Small intestine (tissue), 7 donors: ENCODE data around the gene DUSP12. TPM values are rescaled to one million over a fixed set of nuclear protein-coding genes. Genes with fewer than 3 reads are reported as not detected.

ENCODE experiments used
- DNase-seq, 2 donors: peaks; one replicate each; pipeline versions ENCODE4 v3.0.0 to v3.0.0-alpha.2; 2013
- FAIRE-seq: peaks from 2 replicates; lab custom pipeline; 2012; peaks lifted over from hg19 to GRCh38; lab: Jason Lieb, UNC
- H3K27ac ChIP-seq, 3 donors: one replicate each; pipeline ENCODE4 v1.5.1; 2013; ENCODE audit warnings: low read length in 2 of 3, mild to moderate bottlenecking in 2 of 3, control low read depth in 1 of 3, inconsistent platforms in 1 of 3, low read depth in 1 of 3, moderate library complexity in 1 of 3
- H3K27me3 ChIP-seq, 3 donors: one replicate each; pipeline ENCODE4 v1.6.1; 2013; ENCODE audit warnings: low read length in 3 of 3, inconsistent platforms in 1 of 3; ENCODE audit not compliant: control insufficient read depth in 3 of 3, insufficient read depth in 3 of 3
- H3K36me3 ChIP-seq, 3 donors: one replicate each; pipeline ENCODE4 v1.6.1; 2013; ENCODE audit warnings: low read length in 3 of 3, inconsistent platforms in 1 of 3, low read depth in 1 of 3, mild to moderate bottlenecking in 1 of 3, moderate library complexity in 1 of 3; ENCODE audit not compliant: control insufficient read depth in 3 of 3, insufficient read depth in 2 of 3
- H3K4me1 ChIP-seq, 3 donors: one replicate each; pipeline ENCODE4 v1.6.1; 2013; ENCODE audit warnings: low read length in 2 of 3, inconsistent platforms in 1 of 3, low read depth in 1 of 3, mild to moderate bottlenecking in 1 of 3, moderate library complexity in 1 of 3; ENCODE audit not compliant: control insufficient read depth in 3 of 3, insufficient read depth in 2 of 3
- H3K4me3 ChIP-seq, 3 donors: one replicate each; pipeline ENCODE4 v1.5.1; 2013; ENCODE audit warnings: low read length in 3 of 3, control low read depth in 1 of 3, inconsistent platforms in 1 of 3, low read depth in 1 of 3, mild to moderate bottlenecking in 1 of 3, moderate library complexity in 1 of 3
- H3K9me3 ChIP-seq, 2 donors: one replicate each; pipeline ENCODE4 v1.6.1; 2013; ENCODE audit warnings: low read depth in 1 of 2, low read length in 1 of 2; ENCODE audit not compliant: control insufficient read depth in 2 of 2, insufficient read depth in 1 of 2
- whole genome bisulfite sequencing, 3 donors: extraction: QIAGEN DNeasy Blood & Tissue Kit; methylation state at CpG; one replicate each; pipeline ENCODE4 v1.1.7; 2013; 5-methylcytosine and 5-hydroxymethylcytosine counted together
- polyA plus RNA-seq, 4 donors: library from polyadenylated mRNA; stranded (reverse) in 3 of 4; unstranded in 1 of 4; fragments of 200-250 nt in 3 of 4; fragments of 120-200 nt in 1 of 4; gene quantifications; one replicate each; pipeline versions ENCODE4 v1.2.1 to v1.2.3, GENCODE V29; 2013
- donor health status: healthy with polysubstance abuse.
- donor health status: control.
- donor health status: control.
- donor health status: Bipolar disorder and iron deficiency.
- donor health status: healthy.

Gene DUSP12
- polyA plus RNA-seq, 4 donors, result 9.4 to 28.9 (median 22.3) TPM

GRCh38 chr1:161771161-161771560, 21.6 kb downstream of the DUSP12 start:
- WGBS, 3 donors, result 64 to 77% (median 70%) methylated on average over 5 of the region's 5 CpGs
- Histone ChIP-seq H3K4me1 (peaks cover 0 to 19% (median 5%) of the 10 kb centered on the region in 3 donors), H3K4me3 (no peak overlapping the region), H3K36me3 (no peaks in the 10 kb centered on the region), H3K27me3 (no peaks in the 10 kb centered on the region), H3K9me3 (no peaks in the 10 kb centered on the region), H3K27ac (no peak overlapping the region)
- DNase-seq (no peak), FAIRE-seq (no peak)

DNA sequence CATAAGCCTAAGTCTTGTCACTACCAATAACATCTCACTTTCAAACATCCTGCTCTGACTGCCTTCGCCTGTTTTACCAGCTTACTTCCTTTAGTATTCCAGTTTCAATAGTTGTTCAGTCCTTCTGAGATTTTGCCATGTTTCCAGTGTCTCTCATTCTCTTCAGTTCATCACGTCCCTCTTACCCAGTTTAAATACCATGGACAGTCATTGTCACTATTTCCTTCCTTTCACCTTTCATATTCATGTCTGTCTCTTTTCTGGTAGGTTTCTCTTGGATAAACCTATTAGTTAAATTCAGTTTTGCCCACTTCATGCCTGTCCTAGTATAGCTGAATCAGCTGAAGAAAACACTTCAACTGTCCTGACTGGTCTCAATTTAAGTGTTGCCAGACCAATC, 22.4 kb downstream of the DUSP12 start:
- Histone ChIP-seq H3K27ac (no peak overlapping the region), H3K4me3 (no peak overlapping the region), H3K27me3 (no peaks in the 10 kb centered on the region), H3K36me3 (no peaks in the 10 kb centered on the region), H3K9me3 (no peaks in the 10 kb centered on the region), H3K4me1 (peaks cover 0 to 19% (median 4%) of the 10 kb centered on the region in 3 donors)
- FAIRE-seq (no peak), DNase-seq (no peak)
- WGBS, 3 donors, result 75 to 91% (median 87%) methylated on average over 2 of the region's 2 CpGs

DNA sequence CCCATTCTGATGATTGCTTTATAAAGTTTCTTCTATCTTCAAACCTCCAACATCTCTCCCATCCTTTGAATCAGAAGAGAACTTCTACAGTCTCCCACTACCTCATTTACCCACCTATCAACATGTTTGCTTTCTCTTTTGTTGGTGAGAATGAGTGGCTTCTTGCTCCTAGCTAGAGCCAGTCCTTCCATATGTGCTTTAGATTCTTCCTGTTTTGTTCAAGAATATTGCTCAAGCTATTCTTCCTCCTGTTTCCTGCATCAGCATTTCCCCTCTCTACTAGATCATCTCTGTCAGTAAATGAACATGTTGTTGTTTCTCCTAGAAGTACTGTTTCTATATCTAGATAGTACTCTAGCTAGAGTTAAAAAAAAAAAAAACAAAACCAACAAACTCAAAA, 22.8 kb downstream of the DUSP12 start:
- Histone ChIP-seq H3K9me3 (no peaks in the 10 kb centered on the region), H3K4me3 (no peak overlapping the region), H3K27ac (no peak overlapping the region), H3K36me3 (no peaks in the 10 kb centered on the region), H3K27me3 (no peaks in the 10 kb centered on the region), H3K4me1 (peaks cover 0 to 16% (median under 1%) of the 10 kb centered on the region in 3 donors)
- FAIRE-seq, result no peak
- DNase-seq, result no peak

DNA sequence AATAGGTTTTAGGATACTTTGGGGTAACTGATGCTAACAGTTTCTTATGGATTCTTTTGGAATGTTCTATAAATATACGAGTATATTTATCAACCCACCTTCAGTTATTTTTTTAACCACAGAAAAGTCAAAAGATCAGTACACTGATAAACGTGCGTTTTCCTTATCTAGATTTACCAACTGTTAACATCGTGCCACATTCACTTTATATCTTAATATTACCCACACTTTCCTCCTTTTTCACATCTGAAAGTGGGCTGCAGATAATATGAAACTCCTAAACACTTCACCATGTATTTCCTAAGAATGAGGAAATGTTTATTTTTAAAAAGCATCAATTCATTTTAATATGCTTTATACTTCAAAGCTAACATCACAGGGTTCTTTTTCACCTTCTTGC, 24.2 kb downstream of the DUSP12 start:
- Histone ChIP-seq H3K27me3 (no peaks in the 10 kb centered on the region), H3K4me1 (peaks cover 0 to 5% (median 0%) of the 10 kb centered on the region in 3 donors), H3K36me3 (no peaks in the 10 kb centered on the region), H3K27ac (no peak overlapping the region), H3K9me3 (no peaks in the 10 kb centered on the region), H3K4me3 (no peak overlapping the region)
- DNase-seq, result no peak
- WGBS, 3 donors, result 47 to 60% (median 60%) methylated on average over 4 of the region's 4 CpGs
- FAIRE-seq, result no peak

GRCh38 chr1:161777261-161777660, 27.7 kb downstream of the DUSP12 start:
- Histone ChIP-seq H3K4me1 (no peaks in the 10 kb centered on the region), H3K4me3 (no peak overlapping the region), H3K27ac (no peak overlapping the region), H3K27me3 (no peaks in the 10 kb centered on the region), H3K36me3 (peaks cover 0 to 6% (median 0%) of the 10 kb centered on the region in 3 donors), H3K9me3 (no peaks in the 10 kb centered on the region)
- DNase-seq (no peak), FAIRE-seq (no peak)
- WGBS, 3 donors, result 82 to 90% (median 86%) methylated on average over 2 of the region's 2 CpGs

GRCh38 chr1:161778522-161778921, 28.9 kb downstream of the DUSP12 start:
- H3K36me3 ChIP-seq, result peaks cover 0 to 6% (median 0%) of the 10 kb centered on the region in 3 donors
- no peaks in the 10 kb centered on the region for H3K9me3 ChIP-seq
- WGBS, 3 donors, result 75 to 94% (median 84%) methylated on average over 1 of the region's 1 CpG
- H3K27me3 ChIP-seq, result no peaks in the 10 kb centered on the region
- no peak overlapping the region for H3K4me3 ChIP-seq
- H3K4me1 ChIP-seq, result no peaks in the 10 kb centered on the region
- DNase-seq (no peak), FAIRE-seq (no peak)
- H3K27ac ChIP-seq, result no peak overlapping the region

GRCh38 chr1:161779393-161779792, 29.8 kb downstream of the DUSP12 start:
- no peak overlapping the region for H3K27ac ChIP-seq
- WGBS, 3 donors, result 90 to 91% (median 90%) methylated on average over 2 of the region's 2 CpGs
- no peaks in the 10 kb centered on the region for H3K4me1 ChIP-seq
- H3K9me3 ChIP-seq, result no peaks in the 10 kb centered on the region
- FAIRE-seq (no peak), DNase-seq (no peak)
- no peak overlapping the region for H3K4me3 ChIP-seq
- H3K36me3 ChIP-seq, result peaks cover 0 to 6% (median 0%) of the 10 kb centered on the region in 3 donors
- H3K27me3 ChIP-seq, result no peaks in the 10 kb centered on the region

DNA sequence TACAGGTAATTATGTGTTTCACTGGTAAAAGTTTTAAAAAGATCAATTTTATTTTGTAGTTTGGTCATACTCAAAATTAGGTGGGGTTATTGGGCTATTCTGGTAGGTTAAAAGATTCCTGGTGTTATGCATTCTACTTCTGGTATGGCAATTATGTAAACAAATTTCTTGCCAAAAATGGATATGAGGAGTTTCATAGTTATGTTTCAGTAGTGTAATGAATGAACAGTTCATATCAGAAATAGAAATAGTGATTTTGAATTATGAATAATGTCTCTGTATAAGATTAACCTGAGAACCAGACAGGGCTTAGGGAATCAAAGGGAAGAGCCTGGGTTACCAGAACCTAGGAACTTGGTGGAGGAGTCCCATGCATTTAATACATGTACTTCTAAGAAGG, 32.4 kb downstream of the DUSP12 start:
- no peaks in the 10 kb centered on the region for H3K9me3 ChIP-seq
- FAIRE-seq (no peak), DNase-seq (no peak)
- H3K4me1 ChIP-seq, result no peaks in the 10 kb centered on the region
- no peaks in the 10 kb centered on the region for H3K27me3 ChIP-seq
- no peak overlapping the region for H3K4me3 ChIP-seq
- H3K36me3 ChIP-seq, result peaks cover 0 to 6% (median 4%) of the 10 kb centered on the region in 3 donors
- no peak overlapping the region for H3K27ac ChIP-seq

DNA sequence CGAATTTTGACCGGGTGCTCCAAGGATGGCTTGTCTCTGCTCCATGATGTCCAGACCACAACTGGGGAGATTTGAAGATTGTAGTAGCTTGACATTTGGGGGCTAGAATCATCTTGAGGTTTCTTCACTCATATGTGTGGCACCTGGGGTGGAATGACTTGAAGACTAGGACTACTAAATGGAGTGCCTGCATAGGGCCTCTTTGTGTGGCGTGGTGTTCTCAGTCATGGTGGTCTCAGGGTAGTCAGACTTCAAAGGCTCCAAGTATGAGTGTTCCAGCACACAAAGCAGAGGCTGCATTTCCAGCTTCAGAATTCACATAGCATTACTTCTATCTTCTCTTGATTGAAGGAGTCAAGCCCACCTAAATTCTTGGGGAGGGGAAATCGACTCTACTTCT, 33.3 kb downstream of the DUSP12 start:
- Histone ChIP-seq H3K4me1 (no peaks in the 10 kb centered on the region), H3K4me3 (no peak overlapping the region), H3K27ac (no peak overlapping the region), H3K36me3 (peaks cover 3 to 9% (median 4%) of the 10 kb centered on the region in 3 donors), H3K27me3 (no peaks in the 10 kb centered on the region), H3K9me3 (no peaks in the 10 kb centered on the region)
- 97 to 99% (median 98%) methylated on average over 4 of the region's 4 CpGs for WGBS, 3 donors
- DNase-seq, result no peak
- FAIRE-seq, result no peak
